Endothelial cell of umbilical vein (primary cell): ENCODE data around the gene SLC16A8.

Experiments
- CTCF ChIP-seq, 2 donors: IDR thresholded peaks; 1 replicate in 1 of 2; 2 replicates in 1 of 2; pipeline ENCODE4 v1.5.1; 2011; ENCODE audit warnings: low read length in 2 of 2, mild to moderate bottlenecking in 2 of 2, moderate library complexity in 2 of 2, control low read depth in 1 of 2, inconsistent platforms in 1 of 2, low read depth in 1 of 2; ENCODE audit not compliant: insufficient read depth in 1 of 2; ENCODE audit errors: extremely low read depth in 1 of 2
- EZH2 ChIP-seq: IDR thresholded peaks from 2 replicates; pipeline ENCODE4 v1.6.1; 2012; ENCODE audit warnings: borderline replicate concordance, low read depth, mild to moderate bottlenecking, moderate library complexity, low read length, inconsistent platforms; ENCODE audit not compliant: severe bottlenecking
- FOS ChIP-seq: IDR thresholded peaks from 2 replicates; pipeline ENCODE4 v1.6.1; 2011; ENCODE audit warnings: mild to moderate bottlenecking, low read length, moderate library complexity, borderline replicate concordance; ENCODE audit not compliant: insufficient read depth
- GATA2 ChIP-seq: IDR thresholded peaks from 2 replicates; pipeline ENCODE4 v1.7.0; 2011; ENCODE audit warnings: low read depth, mild to moderate bottlenecking, moderate library complexity, mixed read lengths, low read length; ENCODE audit not compliant: insufficient read length, insufficient read depth
- JUN ChIP-seq: IDR thresholded peaks from 2 replicates; pipeline ENCODE4 v1.6.1; 2011; ENCODE audit warnings: borderline replicate concordance, low read depth; ENCODE audit not compliant: insufficient read length, insufficient read depth
- MAX ChIP-seq: IDR thresholded peaks from 2 replicates; pipeline ENCODE4 v1.6.1; 2011; ENCODE audit not compliant: insufficient read depth, insufficient read length
- MYC ChIP-seq: IDR thresholded peaks from one replicate; pipeline ENCODE4 v1.6.1; 2011; ENCODE audit warnings: mild to moderate bottlenecking, low read depth, low read length
- POLR2A ChIP-seq: IDR thresholded peaks from 2 replicates; pipeline ENCODE4 v1.6.1; 2012; ENCODE audit warnings: low read depth, mild to moderate bottlenecking, control low read depth, low read length
- POLR2AphosphoS5 ChIP-seq: IDR thresholded peaks from 2 replicates; pipeline ENCODE4 v1.6.1; 2012; ENCODE audit warnings: low read depth, mild to moderate bottlenecking, control low read depth, low read length, moderate library complexity; ENCODE audit not compliant: insufficient read depth

GRCh38 chr22:38110863-38111852 lies 27.2 kb upstream of the SLC16A8 start:
- TF ChIP-seq POLR2AphosphoS5 (no peak), MAX (no peak), CTCF (IDR thresholded peaks at IDR 0.05; ENCODE audit: extremely low read depth in 1 of 2, insufficient read depth in 1 of 2, low read depth in 1 of 2, low read length in 2 of 2) (no peak), POLR2A (no peak), EZH2 (no peak), GATA2 (no peak), JUN (no peak), FOS (no peak), MYC (no peak)
